ENCODE data around the gene FASN.

FASN gene

GRCh38 chr17:82091264-82092066 lies 6.6 kb downstream of the FASN start:
- Histone ChIP-seq H3K4me1 (ENCODE audit: control insufficient read depth in 2 of 2, insufficient read depth in 1 of 2, low read depth in 1 of 2, low read length in 2 of 2) (peaks cover 6 to 18% of the 10 kb centered on the region in 2 donors), H3K4me3 (ENCODE audit: low read length in 2 of 2) (no peak overlapping the region), H3K36me3 (replicated peaks in 1 of 2; ENCODE audit: control insufficient read depth in 2 of 2, insufficient read depth in 2 of 2, low read length in 2 of 2) (peaks cover 90 to 99% of the 10 kb centered on the region in 2 donors)

GRCh38 chr17:82090549-82091263 lies 7.3 kb downstream of the FASN start:
- H2BK120ac ChIP-seq (ENCODE audit: low read depth, low read length): no peak overlapping the region
- H4K91ac ChIP-seq (ENCODE audit: low read depth, low read length, poor library complexity): no peak overlapping the region
- H3K4me2 ChIP-seq (ENCODE audit: insufficient read depth, low read length, poor library complexity, severe bottlenecking): no peak overlapping the region
- no peak overlapping the region for H2BK5ac ChIP-seq (ENCODE audit: low read length)
- H2AFZ ChIP-seq (ENCODE audit: low read length): no peak overlapping the region
- H3K4ac ChIP-seq (ENCODE audit: low read length): no peak overlapping the region
- no peak overlapping the region for H4K8ac ChIP-seq (ENCODE audit: low read depth, low read length)
- no CpG with 5 or more reads among the region's 29 CpGs for WGBS, 2 donors (ENCODE audit: extremely low coverage in 2 of 2, insufficient read length in 2 of 2, insufficient replicate concordance in 1 of 2)
- no peak overlapping the region for H2AK5ac ChIP-seq (ENCODE audit: low read depth, low read length)
- H3K36me3 ChIP-seq (replicated peaks in 1 of 2; ENCODE audit: control insufficient read depth in 2 of 2, insufficient read depth in 2 of 2, low read length in 2 of 2): peaks cover 90 to 99% of the 10 kb centered on the region in 2 donors
- peak overlapping the region; percentile 71 for H3K9ac ChIP-seq (ENCODE audit: low read depth, low read length, poor library complexity)
- H2BK15ac ChIP-seq (ENCODE audit: low read length): no peak overlapping the region
- H3K27me3 ChIP-seq (ENCODE audit: control insufficient read depth in 3 of 3, insufficient read depth in 3 of 3, low read depth in 1 of 3, low read length in 3 of 3): no peaks in the 10 kb centered on the region
- peak overlapping the region; percentile 95 for H3K23ac ChIP-seq (ENCODE audit: low read depth, low read length, poor library complexity)
- no peak overlapping the region for H3K18ac ChIP-seq (ENCODE audit: low read length)
- H3K79me1 ChIP-seq (ENCODE audit: low read depth, low read length): peaks cover 71% of the 10 kb centered on the region
- no peak overlapping the region for H2BK12ac ChIP-seq (ENCODE audit: low read length)
- H3K4me1 ChIP-seq (ENCODE audit: control insufficient read depth in 2 of 2, insufficient read depth in 1 of 2, low read depth in 1 of 2, low read length in 2 of 2): peaks cover 0 to 10% of the 10 kb centered on the region in 2 donors
- no peak overlapping the region for H3K4me3 ChIP-seq (ENCODE audit: low read length in 2 of 2)
- H3K9me3 ChIP-seq (replicated peaks in 1 of 2; ENCODE audit: control insufficient read depth in 2 of 2, insufficient read depth in 1 of 2, low read depth in 1 of 2, low read length in 2 of 2): no peaks in the 10 kb centered on the region
- no peak overlapping the region for H3K14ac ChIP-seq (ENCODE audit: low read length)
- no peak overlapping the region for H3K27ac ChIP-seq (replicated peaks; ENCODE audit: low read length)
- DNase-seq (ENCODE audit: low spot score): no peak

More at GRCh38 chr17:82091264-82092066, 6.6 kb downstream of the FASN start:
- no peak overlapping the region for H4K91ac ChIP-seq (ENCODE audit: low read depth, low read length, poor library complexity)
- H3K23ac ChIP-seq (ENCODE audit: low read depth, low read length, poor library complexity): peak overlapping the region; percentile 95
- H4K8ac ChIP-seq (ENCODE audit: low read depth, low read length): peak overlapping the region; percentile 3
- peak overlapping the region; percentile 44 for H3K9ac ChIP-seq (ENCODE audit: low read depth, low read length, poor library complexity)
- no peak overlapping the region for H3K4ac ChIP-seq (ENCODE audit: low read length)
- no peak overlapping the region for H2BK15ac ChIP-seq (ENCODE audit: low read length)
- peaks cover 71% of the 10 kb centered on the region for H3K79me1 ChIP-seq (ENCODE audit: low read depth, low read length)
- no peak overlapping the region for H2BK120ac ChIP-seq (ENCODE audit: low read depth, low read length)
- H2AK5ac ChIP-seq (ENCODE audit: low read depth, low read length): no peak overlapping the region
- H3K18ac ChIP-seq (ENCODE audit: low read length): no peak overlapping the region
- H3K14ac ChIP-seq (ENCODE audit: low read length): no peak overlapping the region
- H3K4me2 ChIP-seq (ENCODE audit: insufficient read depth, low read length, poor library complexity, severe bottlenecking): no peak overlapping the region
- no peak overlapping the region for H2AFZ ChIP-seq (ENCODE audit: low read length)
- H3K27me3 ChIP-seq (ENCODE audit: control insufficient read depth in 3 of 3, insufficient read depth in 3 of 3, low read depth in 1 of 3, low read length in 3 of 3): no peaks in the 10 kb centered on the region
- no peak for DNase-seq (ENCODE audit: low spot score)
- H3K27ac ChIP-seq (replicated peaks; ENCODE audit: low read length): no peak overlapping the region
- no peaks in the 10 kb centered on the region for H3K9me3 ChIP-seq (replicated peaks in 1 of 2; ENCODE audit: control insufficient read depth in 2 of 2, insufficient read depth in 1 of 2, low read depth in 1 of 2, low read length in 2 of 2)
- H2BK12ac ChIP-seq (ENCODE audit: low read length): no peak overlapping the region
- no peak overlapping the region for H2BK5ac ChIP-seq (ENCODE audit: low read length)
- WGBS, 2 donors (ENCODE audit: extremely low coverage in 2 of 2, insufficient read length in 2 of 2, insufficient replicate concordance in 1 of 2): no CpG with 5 or more reads among the region's 37 CpGs

GRCh38 chr17:82089723-82090548 lies 8.1 kb downstream of the FASN start:
- Histone ChIP-seq H2AK5ac (ENCODE audit: low read depth, low read length) (no peak overlapping the region), H3K36me3 (replicated peaks in 1 of 2; ENCODE audit: control insufficient read depth in 2 of 2, insufficient read depth in 2 of 2, low read length in 2 of 2) (peaks cover 86 to 99% of the 10 kb centered on the region in 2 donors), H4K91ac (ENCODE audit: low read depth, low read length, poor library complexity) (no peak overlapping the region), H2BK5ac (ENCODE audit: low read length) (no peak overlapping the region), H3K18ac (ENCODE audit: low read length) (no peak overlapping the region), H4K8ac (ENCODE audit: low read depth, low read length) (no peak overlapping the region), H3K4me2 (ENCODE audit: insufficient read depth, low read length, poor library complexity, severe bottlenecking) (no peak overlapping the region), H3K9ac (ENCODE audit: low read depth, low read length, poor library complexity) (peak overlapping the region; percentile 60), H3K27me3 (ENCODE audit: control insufficient read depth in 3 of 3, insufficient read depth in 3 of 3, low read depth in 1 of 3, low read length in 3 of 3) (no peaks in the 10 kb centered on the region), H3K4me3 (ENCODE audit: low read length in 2 of 2) (no peak overlapping the region), H2BK120ac (ENCODE audit: low read depth, low read length) (no peak overlapping the region), H3K4me1 (ENCODE audit: control insufficient read depth in 2 of 2, insufficient read depth in 1 of 2, low read depth in 1 of 2, low read length in 2 of 2) (peaks cover 0 to 3% of the 10 kb centered on the region in 2 donors), H2BK15ac (ENCODE audit: low read length) (no peak overlapping the region), H2AFZ (ENCODE audit: low read length) (no peak overlapping the region), H3K9me3 (replicated peaks in 1 of 2; ENCODE audit: control insufficient read depth in 2 of 2, insufficient read depth in 1 of 2, low read depth in 1 of 2, low read length in 2 of 2) (no peaks in the 10 kb centered on the region), H3K14ac (ENCODE audit: low read length) (no peak overlapping the region), H3K27ac (replicated peaks; ENCODE audit: low read length) (no peak overlapping the region), H3K79me1 (ENCODE audit: low read depth, low read length) (peaks cover 64% of the 10 kb centered on the region), H3K4ac (ENCODE audit: low read length) (no peak overlapping the region), H3K23ac (ENCODE audit: low read depth, low read length, poor library complexity) (peak overlapping the region; percentile 80), H2BK12ac (ENCODE audit: low read length) (no peak overlapping the region)
- no CpG with 5 or more reads among the region's 29 CpGs for WGBS, 2 donors (ENCODE audit: extremely low coverage in 2 of 2, insufficient read length in 2 of 2, insufficient replicate concordance in 1 of 2)
- DNase-seq (ENCODE audit: low spot score): no peak

All from neuronal stem cell (in vitro differentiated cells).